GM13976 (cell line): ENCODE results near the gene CD38.
A peak's percentile ranks its signal among the peaks of the same experiment; 100 is the strongest.

ENCODE experiments used
- DNase-seq: peaks from one replicate; pipeline ENCODE4 v3.0.0; 2012; ENCODE audit warnings: low spot score
- in situ Hi-C: fragments of 300-500 bp; cut with MboI; formaldehyde crosslinking; loops from one replicate; pipeline ENCODE4 v1.12.0; 2022; ENCODE audit warnings: low sequenced_read_pairs, mixed read lengths, inconsistent platforms; ENCODE audit not compliant: unreplicated experiment
- TF ChIP-seq, protein P1 (sequence below): IDR thresholded peaks from 2 replicates; pipeline ENCODE4 v1.5.1; 2012; ENCODE audit warnings: borderline replicate concordance, mild to moderate bottlenecking; ENCODE audit not compliant: insufficient read depth; ENCODE audit errors: extremely low read depth, missing control alignments, control extremely low read depth

CD38 gene

DNA sequence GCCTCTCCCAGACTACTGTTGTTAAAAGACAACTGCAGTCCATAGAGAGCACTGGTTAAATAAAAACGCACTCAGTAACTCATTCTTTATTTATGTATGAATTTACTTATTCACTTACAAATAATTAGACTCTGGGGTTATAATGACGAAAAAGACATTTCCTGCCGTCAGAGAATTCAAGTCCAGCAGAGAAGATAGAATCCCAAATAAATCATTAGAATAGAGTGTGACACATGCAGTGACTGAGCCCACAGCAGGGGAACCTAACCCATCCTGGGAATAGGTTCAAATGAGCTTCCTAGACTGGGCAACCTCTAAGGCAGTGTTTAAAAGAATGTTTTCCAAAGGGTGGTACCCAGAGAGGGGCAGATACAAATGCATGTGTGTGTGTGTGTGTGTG is 106.5 kb downstream of the CD38 start:
- no peak for DNase-seq
- TF ChIP-seq, protein P1, sequence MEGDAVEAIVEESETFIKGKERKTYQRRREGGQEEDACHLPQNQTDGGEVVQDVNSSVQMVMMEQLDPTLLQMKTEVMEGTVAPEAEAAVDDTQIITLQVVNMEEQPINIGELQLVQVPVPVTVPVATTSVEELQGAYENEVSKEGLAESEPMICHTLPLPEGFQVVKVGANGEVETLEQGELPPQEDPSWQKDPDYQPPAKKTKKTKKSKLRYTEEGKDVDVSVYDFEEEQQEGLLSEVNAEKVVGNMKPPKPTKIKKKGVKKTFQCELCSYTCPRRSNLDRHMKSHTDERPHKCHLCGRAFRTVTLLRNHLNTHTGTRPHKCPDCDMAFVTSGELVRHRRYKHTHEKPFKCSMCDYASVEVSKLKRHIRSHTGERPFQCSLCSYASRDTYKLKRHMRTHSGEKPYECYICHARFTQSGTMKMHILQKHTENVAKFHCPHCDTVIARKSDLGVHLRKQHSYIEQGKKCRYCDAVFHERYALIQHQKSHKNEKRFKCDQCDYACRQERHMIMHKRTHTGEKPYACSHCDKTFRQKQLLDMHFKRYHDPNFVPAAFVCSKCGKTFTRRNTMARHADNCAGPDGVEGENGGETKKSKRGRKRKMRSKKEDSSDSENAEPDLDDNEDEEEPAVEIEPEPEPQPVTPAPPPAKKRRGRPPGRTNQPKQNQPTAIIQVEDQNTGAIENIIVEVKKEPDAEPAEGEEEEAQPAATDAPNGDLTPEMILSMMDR = no peak
- in situ Hi-C loops = loop anchor here (10.0 to 25.0 kb wide), 3 partner anchors 60 to 147 kb away; no protein-coding TSS in a partner anchor

DNA sequence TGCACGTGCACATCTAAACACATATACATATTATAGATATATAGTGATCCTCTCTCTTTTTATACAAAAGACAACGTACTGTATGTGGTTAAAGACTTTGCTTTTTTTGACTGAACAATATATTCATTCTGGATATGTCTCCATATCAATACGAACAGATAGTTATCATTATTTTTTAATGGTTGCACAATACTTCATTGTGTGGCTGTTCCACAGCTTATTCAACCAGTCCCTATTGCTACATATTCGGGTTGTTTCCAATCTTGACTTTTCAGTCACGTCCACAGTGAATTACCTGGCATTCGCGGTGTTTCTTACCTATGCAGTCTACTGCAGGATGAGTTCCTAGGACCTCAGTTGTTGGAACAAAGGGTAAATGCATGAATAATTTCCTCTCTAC is 107.3 kb downstream of the CD38 start:
- DNase-seq = no peak
- TF ChIP-seq, protein P1 = no peak
- in situ Hi-C loops = loop anchor here (10.0 to 25.0 kb wide), 3 partner anchors 59 to 148 kb away; no protein-coding TSS in a partner anchor

DNA sequence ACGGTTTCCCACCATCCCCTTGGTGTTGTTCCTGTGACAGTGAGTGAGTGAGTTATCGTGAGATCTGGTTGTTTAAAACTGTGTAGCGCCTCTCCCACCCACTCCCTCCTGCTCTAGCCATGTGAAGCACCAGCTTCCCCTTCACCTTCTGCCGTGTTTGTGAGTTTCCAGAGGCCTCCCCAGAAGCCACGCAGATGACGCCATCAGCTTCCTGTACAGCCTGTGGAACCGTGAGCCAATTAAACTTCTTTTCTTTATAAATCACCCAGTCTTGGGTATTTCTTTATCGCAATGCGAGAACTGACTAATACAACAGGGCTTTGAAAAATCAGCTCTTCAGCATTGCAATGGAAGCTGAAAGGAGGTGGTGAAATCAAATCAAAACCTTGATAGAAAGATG is 110.4 kb downstream of the CD38 start:
- in situ Hi-C loops = loop anchor here (10.0 to 25.0 kb wide), 3 partner anchors 56 to 151 kb away; no protein-coding TSS in a partner anchor
- DNase-seq = no peak
- TF ChIP-seq, protein P1 = no peak

DNA sequence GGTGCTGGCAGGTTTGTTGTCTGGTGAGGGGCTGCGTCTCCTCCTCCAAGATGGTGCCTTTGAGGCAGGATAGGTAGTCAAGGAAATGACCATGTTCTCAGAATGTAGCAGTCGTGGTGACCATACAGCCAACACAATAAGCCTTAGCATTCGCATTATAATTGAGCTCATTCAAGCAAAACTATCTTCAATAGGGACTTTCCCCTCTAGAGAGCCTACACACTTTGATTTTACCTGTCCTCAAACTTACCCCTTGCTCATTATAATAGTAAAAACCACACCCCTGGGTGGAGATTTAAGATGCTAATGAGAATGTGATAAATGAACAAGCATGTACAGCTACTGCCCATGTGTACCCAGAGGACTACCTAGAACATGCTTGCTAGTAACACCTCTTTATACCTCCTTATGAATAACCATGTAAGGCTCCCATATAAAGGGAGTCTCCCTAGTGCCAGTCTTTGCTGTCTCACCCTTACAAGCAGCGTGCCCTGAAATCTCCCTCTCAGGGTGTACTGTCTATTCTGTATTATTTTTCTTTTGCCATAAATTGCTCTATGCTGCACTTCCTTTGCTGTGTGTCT is 112.2 kb downstream of the CD38 start:
- in situ Hi-C loops = loop anchor here (25.0 kb wide), 1 partner anchor 153 kb away; no protein-coding TSS in a partner anchor
- no peak for DNase-seq
- TF ChIP-seq, protein P1 = no peak

DNA sequence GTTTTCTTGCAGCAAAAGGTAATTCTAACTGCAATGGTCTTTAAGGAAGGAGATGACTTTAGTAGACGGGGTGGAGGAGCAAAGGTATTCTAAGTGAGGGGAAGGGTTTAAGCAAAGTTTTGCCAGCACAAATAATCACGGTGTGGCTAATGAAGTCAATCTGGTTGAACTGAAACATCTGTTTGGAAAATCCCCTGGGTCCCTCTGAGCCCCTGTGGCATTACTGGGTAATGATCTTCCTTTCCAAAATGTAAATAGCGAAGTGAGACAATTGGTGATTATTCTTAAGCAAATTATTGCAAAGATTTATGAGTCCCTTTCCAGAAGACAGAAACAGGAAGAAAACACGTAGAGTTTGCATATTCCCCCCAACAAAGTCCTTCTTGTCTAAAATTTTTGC is 113.2 kb downstream of the CD38 start:
- in situ Hi-C loops = loop anchor here (25.0 kb wide), 1 partner anchor 154 kb away; no protein-coding TSS in a partner anchor
- DNase-seq = peak; percentile 20
- TF ChIP-seq, protein P1 = no peak

DNA sequence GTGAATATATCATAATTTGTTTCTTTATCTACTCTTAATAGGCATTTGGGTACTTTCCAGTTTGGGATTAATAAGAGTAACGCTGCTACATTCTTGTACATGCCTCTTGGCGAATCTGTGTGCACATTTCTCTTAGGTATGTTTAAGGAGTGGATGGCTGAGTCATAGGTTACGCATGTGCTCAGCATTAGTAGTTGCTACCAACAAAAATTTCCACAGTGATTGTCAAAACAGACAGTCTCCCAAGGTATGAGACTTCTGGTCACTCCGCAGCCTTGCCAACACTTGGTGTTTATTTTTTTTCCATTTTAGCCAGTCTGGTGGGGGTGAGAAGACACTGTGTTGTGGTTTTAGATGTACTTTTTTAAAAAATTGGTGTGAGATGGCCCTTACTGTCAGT is 115.8 kb downstream of the CD38 start:
- in situ Hi-C loops = loop anchor here (25.0 kb wide), 1 partner anchor 157 kb away; no protein-coding TSS in a partner anchor
- TF ChIP-seq, protein P1 = no peak
- no peak for DNase-seq
